K562 (cell line): ENCODE data around the gene RSBN1L. TPM values are rescaled to one million over a fixed set of nuclear protein-coding genes. Genes with fewer than 3 reads are reported as not detected.

ENCODE experiments used
- ARID1B ChIP-seq: fragments of 450-650 bp; IDR thresholded peaks from 2 replicates; pipeline ENCODE4 v1.6.1; 2016; ENCODE audit warnings: antibody characterized with exemption, mild to moderate bottlenecking, inconsistent platforms
- ATF1 ChIP-seq, 2 experiments: fragments of 450-650 bp in 1 of 2; IDR thresholded peaks; 2 replicates each; pipeline ENCODE4 v1.6.1; 2016; ENCODE audit warnings: missing compliant biosample characterization in 1 of 2, missing genetic modification characterization in 1 of 2
- BCL6 ChIP-seq: fragments of 250-450 bp; sonication (Bioruptor Pico); IDR thresholded peaks from 2 replicates; pipeline ENCODE4 v1.4.0; 2020
- CAMTA2 ChIP-seq: fragments of 250-450 bp; sonication (Bioruptor Pico); conservative IDR thresholded peaks from 2 replicates; pipeline ENCODE4 v1.5.1; 2022
- CBX2 ChIP-seq: fragments of 200-600 bp; sonication (generic); IDR thresholded peaks from one replicate; pipeline ENCODE4 v1.6.1; 2012; ENCODE audit warnings: mild to moderate bottlenecking, low read length, inconsistent platforms; ENCODE audit not compliant: insufficient read depth, poor library complexity, severe bottlenecking
- CCNT2 ChIP-seq: IDR thresholded peaks from 2 replicates; pipeline ENCODE4 v1.6.1; 2011; ENCODE audit warnings: borderline replicate concordance, low read depth, mild to moderate bottlenecking, moderate library complexity, mixed read lengths, low read length; ENCODE audit not compliant: insufficient read length; ENCODE audit errors: extremely low read depth
- CEBPG ChIP-seq, 3 experiments: fragments of 200-800 bp in 1 of 3; sonication (Bioruptor generic) in 1 of 3; sonication (generic) in 1 of 3; formaldehyde crosslinking in 1 of 3; IDR thresholded peaks in 2 of 3; conservative IDR thresholded peaks in 1 of 3; 2 replicates each; pipeline versions ENCODE4 v1.6.1 to v1.8.0; 2016 to 2022; ENCODE audit warnings: missing compliant biosample characterization in 2 of 3, missing genetic modification characterization in 2 of 3, mild to moderate bottlenecking in 1 of 3, missing genetic modification reagents in 1 of 3
- CREM ChIP-seq: IDR thresholded peaks from 2 replicates; pipeline ENCODE4 v1.6.1; 2014; ENCODE audit warnings: antibody characterized with exemption, low read depth
- CSDE1 ChIP-seq, 2 experiments: fragments of 450-650 bp; IDR thresholded peaks; 2 replicates each; pipeline ENCODE4 v1.6.1; 2016; ENCODE audit warnings: mild to moderate bottlenecking in 1 of 2
- CTBP1 ChIP-seq: fragments of 450-650 bp; IDR thresholded peaks from 2 replicates; pipeline ENCODE4 v1.6.1; 2016; ENCODE audit warnings: borderline replicate concordance
- GATA2 ChIP-seq: sonication (generic); formaldehyde crosslinking; IDR thresholded peaks from 2 replicates; pipeline ENCODE4 v1.4.0; 2020; ENCODE audit warnings: mild to moderate bottlenecking, missing genetic modification reagents
- GATAD2A ChIP-seq: fragments of 450-650 bp; IDR thresholded peaks from 2 replicates; pipeline ENCODE4 v1.6.1; 2017
- HMG20B ChIP-seq: fragments of 250-450 bp; sonication (Bioruptor Pico); IDR thresholded peaks from 2 replicates; pipeline ENCODE4 v1.5.0; 2021; ENCODE audit warnings: mild to moderate bottlenecking
- JUND ChIP-seq, 2 experiments: IDR thresholded peaks; 2 replicates in 1 of 2; 3 replicates in 1 of 2; pipeline ENCODE4 v1.6.1; 2011; ENCODE audit warnings: borderline replicate concordance in 2 of 2, low read depth in 2 of 2, low read length in 2 of 2, improper control_type of control experiment in 1 of 2, missing biosample characterization in 1 of 2, missing genetic modification characterization in 1 of 2, missing genetic modification reagents in 1 of 2
- KLF16 ChIP-seq: IDR thresholded peaks from 2 replicates; pipeline ENCODE4 v1.6.1; 2016; ENCODE audit warnings: antibody characterized with exemption
- LARP7 ChIP-seq: fragments of 450-650 bp; IDR thresholded peaks from 2 replicates; pipeline ENCODE4 v1.6.1; 2016
- MTA3 ChIP-seq: fragments of 450-650 bp; formaldehyde crosslinking; IDR thresholded peaks from 2 replicates; pipeline ENCODE4 v1.6.1; 2017; ENCODE audit warnings: mild to moderate bottlenecking, borderline replicate concordance
- NFIC ChIP-seq: fragments of 450-650 bp; IDR thresholded peaks from 2 replicates; pipeline ENCODE4 v1.6.1; 2017; ENCODE audit warnings: mild to moderate bottlenecking, inconsistent platforms
- NR1H2 ChIP-seq: sonication (generic); formaldehyde crosslinking; IDR thresholded peaks from 2 replicates; pipeline ENCODE4 v1.4.0; 2020; ENCODE audit warnings: mild to moderate bottlenecking, missing genetic modification reagents
- NR2C2 ChIP-seq, 2 experiments: fragments of 200-800 bp in 1 of 2; sonication (Bioruptor generic) in 1 of 2; sonication (generic) in 1 of 2; formaldehyde crosslinking in 1 of 2; IDR thresholded peaks; 2 replicates each; pipeline versions ENCODE4 v1.6.1 to v1.8.0; 2016 to 2022; ENCODE audit warnings: mild to moderate bottlenecking in 1 of 2, missing compliant biosample characterization in 1 of 2, missing genetic modification characterization in 1 of 2, missing genetic modification reagents in 1 of 2
- YY1 ChIP-seq, 3 experiments: IDR thresholded peaks; 2 replicates each; pipeline ENCODE4 v1.6.1; 2011; ENCODE audit warnings: low read length in 2 of 3, mild to moderate bottlenecking in 2 of 3, moderate library complexity in 2 of 3, borderline replicate concordance in 1 of 3, control low read depth in 1 of 3, low read depth in 1 of 3; ENCODE audit not compliant: insufficient read depth in 3 of 3, insufficient replicate concordance in 2 of 3, control insufficient read depth in 1 of 3, insufficient read length in 1 of 3; ENCODE audit errors: extremely low read depth in 1 of 3
- ZNF589 ChIP-seq: fragments of 200-800 bp; sonication (Bioruptor generic); IDR thresholded peaks from 2 replicates; pipeline ENCODE4 v1.6.1; 2016; ENCODE audit warnings: low read depth, missing genetic modification characterization, missing compliant biosample characterization
- ZNF830 ChIP-seq: fragments of 250-450 bp; sonication (Bioruptor Pico); IDR thresholded peaks from 2 replicates; pipeline ENCODE4 v1.5.0; 2021; ENCODE audit warnings: mild to moderate bottlenecking
- ZZZ3 ChIP-seq: fragments of 450-650 bp; IDR thresholded peaks from 2 replicates; pipeline ENCODE4 v1.6.1; 2016; ENCODE audit warnings: antibody characterized with exemption, mild to moderate bottlenecking, moderate library complexity
- polyA plus RNA-seq, 8 experiments: library from polyadenylated mRNA; depleted of rRNA in 4 of 8; stranded (reverse) in 5 of 8; unstranded in 3 of 8; fragments of >200 nt; fragmentation: Nextera tagmentation in 2 of 8; fragmentation: Illumina TruSeq in 1 of 8; extraction: Ambion mirVana in 2 of 8; extraction: Trizol in 1 of 8; gene quantifications; 2 replicates each; pipeline versions ENCODE4 v1.2.1 to v1.2.3, GENCODE V29; 2011 to 2014; ENCODE audit warnings: inconsistent platforms in 1 of 8, missing spikeins in 1 of 8
- total RNA-seq, 7 experiments: library from RNA; depleted of rRNA in 6 of 7; stranded (reverse); fragments of >200 nt in 6 of 7; fragmentation: Illumina TruSeq in 2 of 7; extraction: Trizol in 2 of 7; gene quantifications; 2 replicates each; pipeline versions ENCODE4 v1.2.1 to v1.2.3, GENCODE V29; 2011 to 2021; ENCODE audit warnings: low replicate concordance in 1 of 7
- TF ChIP-seq, protein P1 (sequence below): fragments of 250-450 bp; sonication (Bioruptor Pico); IDR thresholded peaks from 2 replicates; pipeline ENCODE4 v1.4.0; 2020; ENCODE audit warnings: mild to moderate bottlenecking, moderate library complexity, borderline replicate concordance
- TF ChIP-seq, protein P2 (sequence below): sonication (generic); IDR thresholded peaks from 2 replicates; pipeline ENCODE4 v1.6.1; 2016

The RSBN1L gene
- total and polyA plus RNA-seq, 9 of the 15 experiments (the other 6 are each of a cell fraction or from before 2014, with no cell fraction given): 6.2 to 35.2 (median 20.1) TPM

DNA sequence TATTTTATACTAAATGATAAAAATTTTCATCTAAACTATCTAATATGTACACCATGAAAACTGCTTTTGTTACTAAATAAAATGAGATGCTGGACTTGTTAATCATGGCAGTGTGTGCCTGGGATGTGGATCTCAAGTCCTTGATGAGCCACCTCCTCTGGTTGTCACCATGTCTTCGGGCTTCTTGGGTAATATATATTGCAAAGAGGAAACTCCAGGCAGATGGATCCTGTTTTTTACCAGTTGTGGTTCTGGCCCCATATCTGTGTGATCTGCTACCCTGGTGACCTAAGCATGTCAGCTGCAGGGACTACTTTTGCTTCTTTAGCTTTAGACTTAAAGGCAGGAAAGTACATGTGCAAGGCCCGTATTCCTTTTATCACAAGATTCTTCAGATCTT lies 55.8 kb downstream of the RSBN1L start (continued):
- no peak for TF ChIP-seq CAMTA2 (CRISPR knock-in tag)
- no peak for TF ChIP-seq YY1 (IDR thresholded peaks at IDR 0.05; ENCODE audit: borderline replicate concordance in 1 of 3, control insufficient read depth in 1 of 3, extremely low read depth in 1 of 3, insufficient read depth in 3 of 3, insufficient read length in 1 of 3, insufficient replicate concordance in 2 of 3, low read depth in 1 of 3, low read length in 2 of 3)
- TF ChIP-seq NR2C2 (CRISPR knock-in tag; IDR thresholded peaks at IDR 0.05): no peak
- peak; percentile 49; the same call in 1 of the 2 replicates for TF ChIP-seq NR2C2 (tag; IDR thresholded peaks at IDR 0.05)
- TF ChIP-seq, protein P1, sequence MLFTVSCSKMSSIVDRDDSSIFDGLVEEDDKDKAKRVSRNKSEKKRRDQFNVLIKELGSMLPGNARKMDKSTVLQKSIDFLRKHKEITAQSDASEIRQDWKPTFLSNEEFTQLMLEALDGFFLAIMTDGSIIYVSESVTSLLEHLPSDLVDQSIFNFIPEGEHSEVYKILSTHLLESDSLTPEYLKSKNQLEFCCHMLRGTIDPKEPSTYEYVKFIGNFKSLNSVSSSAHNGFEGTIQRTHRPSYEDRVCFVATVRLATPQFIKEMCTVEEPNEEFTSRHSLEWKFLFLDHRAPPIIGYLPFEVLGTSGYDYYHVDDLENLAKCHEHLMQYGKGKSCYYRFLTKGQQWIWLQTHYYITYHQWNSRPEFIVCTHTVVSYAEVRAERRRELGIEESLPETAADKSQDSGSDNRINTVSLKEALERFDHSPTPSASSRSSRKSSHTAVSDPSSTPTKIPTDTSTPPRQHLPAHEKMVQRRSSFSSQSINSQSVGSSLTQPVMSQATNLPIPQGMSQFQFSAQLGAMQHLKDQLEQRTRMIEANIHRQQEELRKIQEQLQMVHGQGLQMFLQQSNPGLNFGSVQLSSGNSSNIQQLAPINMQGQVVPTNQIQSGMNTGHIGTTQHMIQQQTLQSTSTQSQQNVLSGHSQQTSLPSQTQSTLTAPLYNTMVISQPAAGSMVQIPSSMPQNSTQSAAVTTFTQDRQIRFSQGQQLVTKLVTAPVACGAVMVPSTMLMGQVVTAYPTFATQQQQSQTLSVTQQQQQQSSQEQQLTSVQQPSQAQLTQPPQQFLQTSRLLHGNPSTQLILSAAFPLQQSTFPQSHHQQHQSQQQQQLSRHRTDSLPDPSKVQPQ (CRISPR knock-in tag): no peak
- TF ChIP-seq JUND (IDR thresholded peaks at IDR 0.05; ENCODE audit: borderline replicate concordance, low read depth, low read length): peak; percentile 50; the same call in 1 of the 2 replicates
- TF ChIP-seq JUND (tag; IDR thresholded peaks at IDR 0.05; ENCODE audit: borderline replicate concordance, low read depth, low read length): peak; percentile 49; the same call in 1 of the 3 replicates
- TF ChIP-seq GATAD2A: 0 out of 2 replicates have a peak, but pooled peaks have one; percentile 31
- no peak for TF ChIP-seq ZNF830 (CRISPR knock-in tag)
- no peak for TF ChIP-seq CEBPG (CRISPR knock-in tag; IDR thresholded peaks at IDR 0.05)
- TF ChIP-seq CEBPG (tag; conservative IDR thresholded peaks at IDR 0.05 in 1 of 2, IDR thresholded peaks at IDR 0.05 in 1 of 2): peak; percentile 28 to 71; a peak in 2 of 4 replicates
- no peak for TF ChIP-seq NR1H2
- no peak for TF ChIP-seq LARP7
- no peak for TF ChIP-seq CBX2
- TF ChIP-seq CCNT2: peak; percentile 35
- TF ChIP-seq, protein P2, sequence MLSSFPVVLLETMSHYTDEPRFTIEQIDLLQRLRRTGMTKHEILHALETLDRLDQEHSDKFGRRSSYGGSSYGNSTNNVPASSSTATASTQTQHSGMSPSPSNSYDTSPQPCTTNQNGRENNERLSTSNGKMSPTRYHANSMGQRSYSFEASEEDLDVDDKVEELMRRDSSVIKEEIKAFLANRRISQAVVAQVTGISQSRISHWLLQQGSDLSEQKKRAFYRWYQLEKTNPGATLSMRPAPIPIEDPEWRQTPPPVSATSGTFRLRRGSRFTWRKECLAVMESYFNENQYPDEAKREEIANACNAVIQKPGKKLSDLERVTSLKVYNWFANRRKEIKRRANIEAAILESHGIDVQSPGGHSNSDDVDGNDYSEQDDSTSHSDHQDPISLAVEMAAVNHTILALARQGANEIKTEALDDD: peak; percentile 60; the same call in 1 of the 2 replicates
- TF ChIP-seq ARID1B: no peak; the same call in 1 of the 2 replicates
- TF ChIP-seq CTBP1: peak; percentile 23; the same call in 1 of the 2 replicates
- no peak for TF ChIP-seq BCL6 (CRISPR knock-in tag)
- TF ChIP-seq ATF1 (CRISPR knock-in tag; IDR thresholded peaks at IDR 0.05): no peak
- 0 out of 2 replicates have a peak, but pooled peaks have one; percentile 31 for TF ChIP-seq ATF1 (tag; IDR thresholded peaks at IDR 0.05)
- peak; percentile 26; the same call in 1 of the 2 replicates for TF ChIP-seq CREM
- no peak for TF ChIP-seq MTA3
- peak; percentile 84 for TF ChIP-seq KLF16
- TF ChIP-seq ZNF589: 0 out of 2 replicates have a peak, but pooled peaks have one; percentile 26
- peak; percentile 83 for TF ChIP-seq GATA2 (CRISPR knock-in tag)
- no peak for TF ChIP-seq ZZZ3
- TF ChIP-seq NFIC: no peak
- no peak for TF ChIP-seq CSDE1 (IDR thresholded peaks at IDR 0.05)
- no peak for TF ChIP-seq HMG20B
